ENCODE data around the gene KCNMB1.
"Not testable (repeated sequence)": the region's sequence is repeated elsewhere in the genome, so short reads cannot be mapped to it uniquely, and the experiment has no call there.

Gene KCNMB1

GRCh38 chr5:170413897-170414296 lies 24.7 kb upstream of the KCNMB1 start:
- no peak for DNase-seq

GRCh38 chr5:170411100-170411499 lies 21.9 kb upstream of the KCNMB1 start:
- DNase-seq, result no peak

- DNase-seq, result no peak
Observed at GRCh38 chr5:170410401-170410800, 21.2 kb upstream of the KCNMB1 start.

GRCh38 chr5:170408877-170409660 lies 19.9 kb upstream of the KCNMB1 start:
- DNase-seq, result no peak

- no peak for DNase-seq
Observed at GRCh38 chr5:170408226-170408625, 19.1 kb upstream of the KCNMB1 start.

GRCh38 chr5:170407062-170407461 lies 17.9 kb upstream of the KCNMB1 start:
- no peak for DNase-seq

- no peak for DNase-seq
Observed at GRCh38 chr5:170405817-170406216, 16.6 kb upstream of the KCNMB1 start.

- no peak for DNase-seq
Observed at GRCh38 chr5:170404398-170404797, 15.2 kb upstream of the KCNMB1 start.

GRCh38 chr5:170403675-170404074 lies 14.5 kb upstream of the KCNMB1 start:
- no peak for DNase-seq

GRCh38 chr5:170402508-170402907 lies 13.3 kb upstream of the KCNMB1 start:
- no peak for DNase-seq

GRCh38 chr5:170397059-170397458 lies 7.9 kb upstream of the KCNMB1 start:
- no peak for DNase-seq

- no peak for DNase-seq
Observed at GRCh38 chr5:170393958-170394357, 4.8 kb upstream of the KCNMB1 start.

GRCh38 chr5:170393235-170393634 lies 4.1 kb upstream of the KCNMB1 start:
- no peak for DNase-seq

GRCh38 chr5:170390472-170390871 lies 1.3 kb upstream of the KCNMB1 start:
- no peak for DNase-seq

- no peak for DNase-seq
Observed at GRCh38 chr5:170389550-170389892, 354 bp upstream of the KCNMB1 start.

- DNase-seq, result no peak
Observed at GRCh38 chr5:170387775-170388639, 1.2 kb downstream of the KCNMB1 start.

- DNase-seq, result no peak
Observed at GRCh38 chr5:170386743-170387395, 2.3 kb downstream of the KCNMB1 start.

GRCh38 chr5:170383227-170383626 lies 5.9 kb downstream of the KCNMB1 start:
- DNase-seq, result no peak

GRCh38 chr5:170382790-170383189 lies 6.4 kb downstream of the KCNMB1 start:
- no peak for DNase-seq

GRCh38 chr5:170380361-170380951 lies 8.7 kb downstream of the KCNMB1 start:
- DNase-seq, result no peak

- DNase-seq, result no peak
Observed at GRCh38 chr5:170378740-170379139, 10.4 kb downstream of the KCNMB1 start.

- no peak for DNase-seq
Observed at GRCh38 chr5:170377027-170377426, 12.1 kb downstream of the KCNMB1 start.

- DNase-seq, result not testable (repeated sequence)
Observed at GRCh38 chr5:170376526-170376925, 12.6 kb downstream of the KCNMB1 start.
